ENCODE measurements around the gene CACNG6.
"Not testable (repeated sequence)": the region's sequence is repeated elsewhere in the genome, so short reads cannot be mapped to it uniquely, and the experiment has no call there.

CACNG6 gene, protein sequence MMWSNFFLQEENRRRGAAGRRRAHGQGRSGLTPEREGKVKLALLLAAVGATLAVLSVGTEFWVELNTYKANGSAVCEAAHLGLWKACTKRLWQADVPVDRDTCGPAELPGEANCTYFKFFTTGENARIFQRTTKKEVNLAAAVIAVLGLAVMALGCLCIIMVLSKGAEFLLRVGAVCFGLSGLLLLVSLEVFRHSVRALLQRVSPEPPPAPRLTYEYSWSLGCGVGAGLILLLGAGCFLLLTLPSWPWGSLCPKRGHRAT

GRCh38 chr19:53991224-53992113 is at the start of gene CACNG6:
Gene CACNG6 (plus strand): TSS chr19:53991637. CDS start chr19:53992878, 1,241 bp downstream.
- DNase-seq: no peak

GRCh38 chr19:53942001-53942786 is 49.2 kb upstream of the CACNG6 start:
- peak in 1 of 2 donors; percentile 7 for DNase-seq

- no peak for DNase-seq
Observed at GRCh38 chr19:53944416-53944815, 47.0 kb upstream of the CACNG6 start.

- no peak for DNase-seq
Observed at GRCh38 chr19:53944933-53945332, 46.5 kb upstream of the CACNG6 start.

GRCh38 chr19:53945441-53945840 is 46.0 kb upstream of the CACNG6 start:
- no peak for DNase-seq

DNA sequence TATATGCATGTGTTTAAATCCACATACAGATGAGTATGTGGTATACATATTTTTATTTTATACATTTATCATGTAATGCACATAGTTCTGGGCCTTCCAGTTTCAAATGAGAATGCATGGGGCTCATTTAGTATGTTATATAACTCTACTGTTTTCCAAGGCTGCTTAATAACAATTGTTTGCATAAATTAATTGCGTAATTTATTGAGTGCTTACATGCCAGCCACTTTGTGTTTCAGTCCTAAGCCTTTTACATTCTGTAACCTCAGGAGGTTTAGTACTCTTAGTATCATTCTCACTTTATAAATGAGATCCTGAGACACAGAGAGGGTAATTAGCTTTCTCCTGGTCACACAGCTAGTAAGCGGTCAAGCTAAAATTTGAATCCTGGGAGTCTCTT is 45.4 kb upstream of the CACNG6 start:
- DNase-seq: no peak

- no peak for DNase-seq
Observed at GRCh38 chr19:53947624-53948023, 43.8 kb upstream of the CACNG6 start.

DNA sequence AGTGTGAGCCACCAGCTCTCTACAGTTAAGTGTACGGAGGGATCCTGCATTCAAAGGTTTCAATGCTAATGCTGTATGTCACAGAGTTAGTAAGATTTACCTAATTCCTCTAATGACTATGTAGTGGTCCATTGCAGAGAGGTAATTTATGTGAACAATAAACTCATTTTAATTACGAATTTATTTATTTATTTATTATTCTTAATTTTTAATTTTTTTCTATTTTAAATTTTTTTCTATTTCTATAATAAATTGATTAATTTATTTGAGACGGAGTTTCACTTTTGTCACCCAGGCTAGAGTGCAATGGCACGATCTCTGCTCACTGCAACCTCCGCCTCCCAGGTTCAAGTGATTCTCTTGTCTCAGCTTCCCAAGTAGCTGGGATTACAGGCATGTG is 42.8 kb upstream of the CACNG6 start:
- DNase-seq: not testable (repeated sequence)

GRCh38 chr19:53951436-53951835 is 40.0 kb upstream of the CACNG6 start:
- no peak for DNase-seq

DNA sequence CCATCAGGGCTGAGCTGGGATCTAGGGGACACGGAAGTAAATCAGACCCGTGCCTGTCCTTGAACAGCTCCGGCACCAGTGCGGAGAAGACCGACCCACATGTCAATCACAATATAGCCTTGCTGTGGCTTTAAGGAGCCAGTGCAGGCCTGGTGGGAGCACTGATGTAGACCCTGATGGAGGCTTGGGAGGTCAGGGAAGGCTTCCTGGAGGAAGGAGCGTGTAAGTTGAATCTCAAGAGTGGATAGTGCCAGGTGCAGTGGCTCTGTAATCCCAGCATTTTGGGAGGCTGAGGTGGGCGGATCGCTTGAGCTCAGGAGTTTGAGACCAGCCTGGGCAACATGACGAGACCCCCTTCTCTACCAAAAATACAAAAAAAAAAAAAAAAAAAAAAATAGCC is 39.5 kb upstream of the CACNG6 start:
- no peak for DNase-seq

GRCh38 chr19:53953383-53953782 is 38.1 kb upstream of the CACNG6 start:
- DNase-seq: no peak

GRCh38 chr19:53957448-53958167 is 33.8 kb upstream of the CACNG6 start:
- no peak for DNase-seq

DNA sequence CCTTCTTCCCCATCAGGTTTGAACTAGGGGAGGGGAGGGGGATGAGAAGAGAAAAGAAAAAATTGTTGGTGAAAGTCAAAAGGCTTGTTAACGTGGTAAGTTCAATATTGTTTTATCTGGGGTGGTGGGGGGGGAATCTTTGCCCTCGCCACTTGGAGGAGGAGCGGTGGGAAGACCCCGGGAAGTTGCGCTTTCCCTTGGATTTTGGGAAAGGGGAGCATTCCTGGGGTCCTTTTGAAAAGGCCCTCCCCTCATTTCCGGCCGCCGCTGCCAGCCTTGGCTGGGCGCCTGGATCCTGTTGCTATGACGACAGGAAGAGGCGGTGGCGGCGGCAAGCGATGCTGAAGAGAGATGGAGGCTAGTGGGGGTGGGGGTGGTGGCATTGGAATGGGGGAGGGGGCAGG is 33.3 kb upstream of the CACNG6 start:
- DNase-seq: no peak

GRCh38 chr19:53958823-53959757 is 32.3 kb upstream of the CACNG6 start:
- no peak for DNase-seq

DNA sequence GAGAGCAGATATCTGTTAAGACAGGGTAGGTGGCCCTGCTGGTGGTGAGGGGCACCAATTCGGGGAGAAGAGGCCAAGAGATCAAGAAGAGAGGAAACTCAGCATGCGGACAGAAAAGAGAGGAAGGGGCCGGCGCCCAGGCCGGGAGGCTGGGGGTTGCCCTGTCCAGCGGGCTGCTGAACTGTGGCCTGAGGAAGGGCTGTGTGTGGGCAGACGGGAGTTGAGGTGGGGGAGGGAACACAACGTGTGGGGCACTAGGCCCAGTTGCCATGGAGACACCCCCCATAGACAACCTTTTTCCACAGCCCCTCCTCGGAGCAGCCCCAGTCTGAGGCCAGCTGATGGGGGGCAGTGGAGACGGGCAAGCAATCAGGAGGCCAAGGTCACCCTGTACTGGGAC is 31.2 kb upstream of the CACNG6 start:
- no peak for DNase-seq

GRCh38 chr19:53960886-53961285 is 30.6 kb upstream of the CACNG6 start:
- DNase-seq: no peak

DNA sequence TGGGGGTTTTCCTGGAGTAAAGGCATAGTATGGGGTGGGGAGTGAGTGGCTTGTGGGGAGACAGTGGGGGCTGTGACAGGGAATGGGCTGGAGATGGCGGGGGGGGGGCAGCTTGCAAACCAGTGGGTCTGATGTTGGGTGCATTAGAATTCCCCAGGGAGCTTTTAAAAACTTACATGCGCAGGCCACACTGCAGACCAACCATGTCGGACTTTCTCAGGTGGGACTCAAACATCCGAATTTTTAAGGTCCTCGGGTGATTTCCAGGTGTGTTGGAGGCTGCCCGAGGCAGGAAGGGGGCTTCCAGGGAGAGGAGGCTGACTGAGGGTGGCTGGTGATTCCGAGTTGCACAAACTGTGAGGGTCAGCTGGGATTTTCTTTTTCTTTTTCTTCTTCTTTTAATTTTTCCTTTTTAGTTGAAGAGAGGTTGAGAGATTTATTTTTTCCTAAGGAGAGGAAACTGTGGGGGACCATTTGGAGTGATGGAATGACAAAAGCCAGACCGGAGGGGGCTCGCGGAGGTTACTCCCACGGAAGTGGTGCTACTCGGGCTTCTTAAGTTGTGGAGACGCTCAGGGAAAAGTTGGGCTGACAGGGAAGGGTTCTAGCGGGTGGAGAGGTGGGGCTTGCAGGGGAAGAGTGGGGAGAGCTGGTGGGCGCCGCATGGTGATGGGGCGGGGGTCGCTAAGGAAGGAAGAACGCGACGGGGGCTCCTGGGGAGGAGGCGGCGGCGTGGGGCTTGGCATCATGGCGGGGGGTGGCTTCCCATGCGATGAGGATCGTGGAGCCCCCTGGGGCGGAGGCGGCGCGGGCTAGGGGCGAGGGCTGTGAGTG is 29.7 kb upstream of the CACNG6 start:
- DNase-seq: no peak

GRCh38 chr19:53962887-53963431 is 28.5 kb upstream of the CACNG6 start, which contains the start of gene CACNG8:
Gene CACNG8 (plus strand): TSS chr19:53962937.
- no peak for DNase-seq

DNA sequence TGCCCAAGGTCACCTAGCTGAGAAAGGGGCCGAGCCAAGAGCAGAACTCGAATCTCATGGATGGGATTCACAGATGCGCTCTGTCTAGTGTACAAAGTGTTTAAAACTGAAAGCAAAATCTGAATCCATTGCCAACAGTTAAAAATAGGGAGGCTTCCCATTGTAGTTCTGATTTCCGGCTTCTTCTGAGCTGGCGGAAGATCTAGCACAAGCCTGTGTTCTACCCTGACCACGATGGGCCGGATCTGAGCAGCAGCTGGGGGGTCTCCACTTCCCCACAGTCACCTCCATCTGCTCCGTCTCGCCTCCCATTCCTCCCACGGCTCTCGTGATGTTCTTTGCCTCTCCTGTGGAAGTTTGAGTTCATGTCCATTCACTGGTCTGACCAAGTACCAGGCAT is 26.3 kb upstream of the CACNG6 start:
- DNase-seq: no peak

- no peak for DNase-seq
Observed at GRCh38 chr19:53966931-53967330, 24.5 kb upstream of the CACNG6 start.
